ENCODE measurements around the gene FBL.

DNA sequence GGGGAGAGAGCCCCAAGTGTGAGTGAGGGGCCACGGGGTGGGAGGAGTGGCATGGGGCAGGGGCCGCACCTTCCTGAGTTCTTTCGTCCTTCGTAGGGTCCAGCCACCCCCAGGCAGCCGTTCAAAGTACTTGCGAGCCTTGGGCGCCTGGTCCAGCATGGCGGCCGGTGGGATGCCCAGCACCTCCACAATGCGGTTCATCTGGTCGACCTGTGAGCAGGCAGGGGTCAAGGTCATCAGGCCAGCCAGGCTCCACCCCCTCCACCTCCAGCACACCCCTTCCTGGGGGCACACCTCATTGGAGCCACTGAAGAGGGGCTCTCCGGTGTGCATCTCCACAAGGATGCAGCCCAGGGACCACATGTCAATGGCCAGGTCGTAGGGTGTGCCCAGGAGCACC is 19.0 kb downstream of the FBL start:
- TF ChIP-seq CTCF (IDR thresholded peaks at IDR 0.05; ENCODE audit: low read length): no peak
- TF ChIP-seq EZH2 (optimal IDR thresholded peaks at IDR 0.05; ENCODE audit: low read depth, low read length): no peak
- TF ChIP-seq EZH2phosphoT487 (IDR thresholded peaks at IDR 0.05; ENCODE audit: low read length): no peak

Measured in MM.1S (cell line).